NCI-H1105 (cell line): ENCODE results near the gene NXPH1.

ENCODE experiments used
- DNase-seq: peaks from one replicate; lab custom pipeline; 2025; lab: John Stamatoyannopoulos, UW

The NXPH1 gene

DNA sequence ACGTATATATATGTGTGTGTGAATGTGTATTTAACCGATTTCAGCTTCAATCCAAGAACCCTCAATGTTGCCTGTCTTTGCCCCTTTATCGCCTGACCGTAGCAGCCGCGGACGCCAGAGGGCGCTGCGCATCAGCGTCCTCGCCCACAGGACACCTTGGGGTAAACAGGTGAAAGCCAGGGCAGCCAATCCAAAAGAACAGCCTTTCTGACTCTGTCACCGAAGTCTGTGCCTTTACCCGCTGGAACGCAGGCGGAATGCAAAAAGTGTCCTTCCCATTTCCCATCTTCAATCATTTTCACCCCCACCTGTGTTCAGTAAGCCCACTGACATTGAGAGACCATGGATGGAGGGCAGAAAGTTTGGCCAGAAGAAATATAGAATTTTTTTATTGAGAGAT is 3.6 kb downstream of the NXPH1 start:
- no peak for DNase-seq

DNA sequence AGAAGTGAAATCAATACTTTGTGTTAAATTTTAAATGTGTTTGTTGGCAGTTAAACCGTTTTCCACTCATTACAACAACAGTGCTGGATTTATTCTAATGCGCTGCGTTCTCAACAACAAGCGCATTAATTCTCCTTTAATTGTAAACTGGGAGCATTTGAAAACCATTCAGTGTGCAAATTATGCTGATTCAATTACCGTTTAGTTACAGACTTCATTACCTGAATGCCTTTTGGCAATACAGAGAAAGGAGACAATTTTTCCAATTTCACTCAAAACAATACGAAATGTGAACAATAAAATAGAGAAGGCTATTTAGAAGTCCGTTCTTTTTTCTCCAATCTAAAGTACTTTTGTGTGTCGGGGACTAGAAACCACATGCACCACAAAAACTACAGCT is 4.2 kb downstream of the NXPH1 start:
- no peak for DNase-seq

DNA sequence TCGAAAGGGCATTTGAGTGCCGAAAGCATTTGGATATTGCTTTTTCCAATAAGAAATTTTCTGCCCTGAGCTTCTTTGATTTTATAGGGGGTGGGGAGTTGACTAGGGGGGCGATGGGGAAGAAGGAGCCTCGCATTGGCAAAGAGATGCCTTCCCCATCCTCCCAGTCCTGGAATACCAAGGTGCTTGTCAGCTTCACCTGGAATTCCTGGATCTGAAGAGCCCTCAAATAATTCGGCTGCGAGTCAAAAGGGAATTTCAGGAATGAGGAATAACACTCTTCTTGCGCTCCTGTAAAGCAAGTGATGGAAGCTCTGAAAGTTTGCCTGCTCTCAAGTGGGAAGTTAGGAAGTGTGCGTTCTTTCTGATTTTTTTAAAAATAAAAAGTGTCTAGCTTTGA is 7.3 kb downstream of the NXPH1 start:
- DNase-seq, result no peak

GRCh38 chr7:8441106-8441965 is 7.9 kb downstream of the NXPH1 start:
- no peak for DNase-seq

GRCh38 chr7:8442051-8442813 is 8.8 kb downstream of the NXPH1 start:
- no peak for DNase-seq

DNA sequence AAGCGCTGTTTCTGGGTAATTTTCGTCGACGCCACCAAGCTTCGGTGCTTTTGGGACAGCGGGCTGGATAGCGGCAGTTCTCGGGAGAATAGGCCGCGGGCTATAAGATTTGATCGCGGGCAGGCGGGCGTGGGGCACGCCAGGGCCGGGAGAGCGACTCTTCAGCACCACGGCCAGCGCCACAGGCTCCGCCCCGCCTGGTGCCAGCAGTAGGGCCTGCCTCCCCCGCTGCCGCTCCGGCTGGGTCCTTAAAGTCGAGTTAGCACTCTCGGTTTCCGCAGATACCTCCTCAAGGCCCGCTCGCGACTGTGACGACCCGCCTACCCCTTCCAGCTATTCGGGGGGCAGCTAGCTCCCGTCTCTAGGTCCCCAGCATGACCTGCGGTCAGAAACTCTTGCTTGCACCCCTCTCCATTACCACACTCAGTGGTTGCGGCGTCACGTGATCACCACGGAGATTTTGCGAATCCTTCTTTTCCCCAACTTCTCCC is 9.4 kb downstream of the NXPH1 start:
- DNase-seq, result no peak

- DNase-seq, result no peak
Measured at GRCh38 chr7:8443576-8444467, 10.4 kb downstream of the NXPH1 start.

DNA sequence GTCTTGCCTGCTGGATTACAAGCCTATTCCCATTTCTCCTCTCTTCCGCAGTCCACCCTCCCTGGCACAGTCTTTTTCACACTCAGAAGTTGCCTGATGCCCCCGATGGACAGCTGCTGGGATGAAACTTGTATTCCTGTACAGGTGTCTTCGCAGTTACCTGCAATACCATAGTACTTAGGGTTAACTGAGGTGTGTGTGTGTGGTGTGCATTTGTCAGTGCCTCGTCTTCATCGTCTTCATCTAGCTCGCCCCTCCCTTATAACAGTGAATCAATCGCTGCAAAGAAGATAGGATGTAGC is 11.0 kb downstream of the NXPH1 start:
- DNase-seq, result no peak

- DNase-seq, result no peak
Measured at GRCh38 chr7:8453535-8453934, 20.1 kb downstream of the NXPH1 start.

DNA sequence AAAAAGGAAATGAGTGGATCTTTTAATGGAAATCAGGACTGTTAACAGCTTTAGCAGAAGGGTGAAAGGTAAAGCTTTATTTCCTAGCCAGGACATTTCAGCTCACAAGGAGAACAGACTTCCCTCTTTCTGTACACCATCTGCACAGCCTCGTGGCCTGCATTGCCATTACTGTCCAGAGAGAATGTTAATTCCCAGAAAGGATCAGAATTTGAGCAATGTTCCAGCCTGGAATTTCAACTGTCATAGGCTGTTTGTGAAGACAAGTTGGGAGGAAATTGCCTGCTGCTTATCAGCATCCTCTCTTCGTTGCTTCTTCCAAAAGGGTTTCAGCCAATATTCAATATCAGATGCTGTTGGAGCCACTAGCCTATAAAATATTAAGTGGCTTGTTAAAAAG is 22.0 kb downstream of the NXPH1 start:
- no peak for DNase-seq

DNA sequence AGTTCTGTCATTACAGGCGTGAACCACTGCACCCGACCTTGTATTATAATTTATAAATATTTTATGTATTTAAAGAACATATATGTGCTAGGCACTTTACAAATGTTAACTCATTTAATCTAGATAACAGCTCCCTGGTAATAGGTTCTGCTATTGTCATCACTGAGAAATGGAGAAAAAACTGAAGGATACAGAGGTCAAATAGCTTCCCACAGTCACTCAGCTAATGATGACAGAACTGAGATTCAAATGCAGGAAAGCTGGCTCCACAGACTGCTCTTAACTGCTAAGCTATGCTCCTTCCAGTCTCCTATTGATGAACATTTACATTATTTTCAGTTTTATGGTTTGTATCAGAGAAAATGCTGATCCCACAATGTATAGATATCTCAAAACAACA is 28.9 kb downstream of the NXPH1 start:
- no peak for DNase-seq

- no peak for DNase-seq
Measured at GRCh38 chr7:8465338-8465737, 31.9 kb downstream of the NXPH1 start.

- no peak for DNase-seq
Measured at GRCh38 chr7:8480527-8480926, 47.1 kb downstream of the NXPH1 start.

DNA sequence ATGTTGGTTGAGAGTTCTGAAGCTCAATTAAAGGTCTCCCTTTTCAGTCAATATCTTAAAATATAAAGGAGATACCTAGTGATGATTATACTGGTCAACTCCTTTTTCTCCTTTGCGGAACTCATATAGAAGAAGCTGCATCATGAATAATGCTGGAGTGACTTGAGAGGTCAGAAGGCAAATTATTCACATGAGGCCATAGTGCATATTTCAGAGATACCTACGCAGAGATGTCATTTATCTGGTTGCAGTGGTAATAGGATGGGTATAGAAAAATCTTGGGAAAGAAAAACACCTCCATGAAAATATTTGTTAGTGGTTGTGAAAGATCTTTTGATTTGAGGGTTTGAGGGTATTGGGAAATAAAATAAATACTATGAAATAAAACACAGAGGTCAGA is 47.7 kb downstream of the NXPH1 start:
- no peak for DNase-seq

GRCh38 chr7:8481752-8482446 is 48.5 kb downstream of the NXPH1 start:
- DNase-seq, result no peak

DNA sequence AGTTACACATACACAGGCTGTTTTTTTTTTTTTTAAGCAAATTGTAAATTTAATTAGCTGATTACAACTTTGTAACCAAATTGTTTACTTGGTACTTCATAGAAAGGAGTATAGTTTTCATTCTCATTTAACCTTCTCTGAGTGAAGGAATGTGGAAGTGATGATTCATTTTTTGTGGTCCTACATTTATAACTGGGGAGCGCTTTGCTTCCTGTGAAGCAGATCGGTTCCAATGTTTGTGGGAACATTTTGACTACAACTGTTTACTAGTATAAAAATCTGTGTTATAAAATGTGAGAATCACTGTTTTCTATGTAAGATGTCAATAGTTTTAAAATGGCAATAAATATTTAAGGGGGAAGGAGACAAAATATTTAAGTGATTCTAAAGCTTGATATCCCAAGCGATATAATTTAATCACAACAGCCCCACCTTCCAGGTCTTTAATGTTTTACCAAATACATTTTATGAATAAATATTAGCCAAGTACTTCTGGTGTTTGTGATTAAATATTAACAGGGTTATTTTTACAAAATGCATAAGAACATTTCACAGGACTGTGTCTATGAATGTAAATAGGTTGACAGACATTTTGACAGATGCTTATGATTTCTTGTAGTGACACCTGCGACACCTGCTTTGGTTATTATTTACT is 57.1 kb downstream of the NXPH1 start:
- no peak for DNase-seq

DNA sequence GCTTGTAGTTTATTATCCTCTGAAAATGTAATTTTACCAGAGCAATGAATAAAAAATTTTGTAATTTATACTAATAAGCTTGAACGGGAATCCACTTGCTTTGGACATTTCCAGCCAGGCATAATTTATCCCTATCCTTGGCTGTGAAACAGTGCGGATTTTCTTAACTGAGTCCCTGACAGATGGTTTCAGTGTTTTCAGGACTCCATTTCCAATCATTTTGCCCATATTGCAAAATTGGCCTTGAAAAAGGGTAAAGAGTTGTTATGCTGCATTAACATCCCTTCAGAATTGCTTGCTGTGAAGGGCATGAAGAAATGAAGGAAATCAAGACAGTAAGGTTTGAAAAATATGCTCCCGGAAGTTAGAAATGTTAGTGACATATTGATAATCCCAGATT is 57.7 kb downstream of the NXPH1 start:
- DNase-seq, result no peak

DNA sequence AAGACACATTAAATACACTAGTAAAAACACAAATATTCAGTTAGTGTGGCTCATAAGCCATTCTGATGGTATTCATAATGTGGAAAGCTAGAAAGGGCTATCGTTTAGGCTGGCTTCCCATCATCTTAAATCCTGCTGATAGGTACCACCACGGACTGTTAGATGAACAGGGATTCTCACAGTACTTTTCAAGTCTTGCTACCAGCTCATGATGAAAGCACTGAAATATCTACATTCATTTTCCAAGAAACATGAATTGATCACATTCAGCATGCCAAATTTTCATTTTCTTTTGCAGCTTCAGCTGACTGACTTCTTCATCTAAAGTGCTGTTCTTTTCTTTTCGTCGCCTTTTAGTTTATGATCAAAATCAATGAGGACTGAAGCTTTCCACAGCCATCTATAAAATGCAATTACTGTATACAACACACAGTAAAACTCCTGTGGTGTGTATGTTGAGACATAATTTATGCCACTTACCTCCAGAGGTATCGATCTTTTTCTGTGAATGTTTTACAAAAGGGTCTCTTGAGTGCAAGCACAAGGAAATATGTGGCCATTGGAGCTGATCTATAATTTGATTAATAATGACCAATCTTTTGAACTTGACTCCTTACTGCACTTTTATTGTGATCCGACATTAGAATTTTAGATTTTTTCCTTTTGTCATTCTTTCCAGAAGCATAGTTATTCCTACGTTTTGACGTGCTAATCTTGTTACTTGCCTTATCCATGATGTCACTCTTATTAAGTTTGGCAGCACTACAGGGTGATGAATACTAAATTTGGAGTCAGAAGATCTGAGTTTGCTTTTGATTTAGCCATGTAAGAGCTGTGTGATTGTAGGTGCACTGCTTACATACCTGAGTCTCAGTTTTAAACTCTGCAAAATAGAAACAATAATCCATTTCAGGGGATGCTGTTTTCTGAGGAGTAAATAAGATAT is 58.4 kb downstream of the NXPH1 start:
- DNase-seq, result no peak

DNA sequence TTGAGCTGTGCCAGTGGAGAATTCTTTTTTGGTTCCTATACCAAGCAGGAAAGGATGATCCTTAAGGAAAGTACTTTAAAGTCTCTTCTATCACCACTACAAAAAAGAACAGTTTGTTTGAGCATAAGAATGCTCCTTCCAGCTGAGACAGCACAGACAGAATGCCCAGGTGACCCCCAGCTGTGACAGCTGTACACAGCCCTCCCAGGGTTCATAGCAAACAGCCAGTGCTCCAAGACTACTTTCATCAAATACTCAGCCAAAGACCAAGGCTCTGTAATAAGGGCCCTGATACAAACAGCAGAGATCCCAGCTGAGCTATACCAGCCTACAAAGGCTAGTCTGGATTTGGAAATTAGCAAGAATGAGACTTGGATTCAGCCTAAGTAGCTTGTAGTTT is 65.7 kb downstream of the NXPH1 start:
- DNase-seq, result no peak

DNA sequence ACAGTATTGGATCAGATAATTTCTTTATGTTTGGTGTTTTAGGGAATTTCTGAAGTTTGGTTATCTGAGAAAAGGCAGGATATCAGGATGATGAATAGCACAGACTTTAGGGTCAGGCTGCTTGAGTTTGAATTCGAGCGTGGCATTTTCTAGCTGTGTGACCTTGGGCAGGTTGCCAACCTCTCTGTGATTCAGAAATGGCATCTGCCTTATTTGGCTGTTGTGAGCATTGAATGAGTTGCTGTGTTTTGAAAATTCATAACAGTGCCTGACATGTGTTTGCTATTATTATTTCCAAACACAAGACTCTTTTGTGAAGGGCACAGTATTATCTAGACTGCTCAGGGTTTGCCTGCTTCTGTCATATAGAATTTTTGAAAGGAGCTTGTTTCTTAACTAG is 66.9 kb downstream of the NXPH1 start:
- no peak for DNase-seq
